Mesothelial cell of epicardium (in vitro differentiated cells): ENCODE results near the gene MARK4. TPM values are rescaled to one million over a fixed set of nuclear protein-coding genes. Genes with fewer than 3 reads are reported as not detected.

ENCODE experiments used
- DNase-seq, 2 experiments: peaks; one replicate each; pipeline ENCODE4 v3.0.0; 2021; ENCODE audit warnings: low spot score in 2 of 2; ENCODE audit not compliant: unreplicated experiment in 2 of 2
- H3K27ac Mint-ChIP-seq: 2 replicates; pipeline ENCODE4 v1.8.0; 2021; ENCODE audit warnings: mixed read lengths
- H3K27me3 Mint-ChIP-seq: 2 replicates; pipeline ENCODE4 v1.8.0; 2021; ENCODE audit warnings: low read depth, mixed read lengths
- H3K36me3 Mint-ChIP-seq: 2 replicates; pipeline ENCODE4 v1.8.0; 2021; ENCODE audit warnings: mixed read lengths
- H3K4me1 Mint-ChIP-seq: 2 replicates; pipeline ENCODE4 v1.8.0; 2021; ENCODE audit warnings: mixed read lengths
- H3K4me3 Mint-ChIP-seq: 2 replicates; pipeline ENCODE4 v1.8.0; 2021; ENCODE audit warnings: mild to moderate bottlenecking, moderate library complexity, mixed read lengths
- H3K9me3 Mint-ChIP-seq: 2 replicates; pipeline ENCODE4 v1.8.0; 2021; ENCODE audit warnings: mixed read lengths
- total RNA-seq: library from RNA; stranded (reverse); gene quantifications from 3 replicates; pipeline ENCODE4 v1.2.1, GENCODE V29; 2021
- TF ChIP-seq, protein P1 (sequence below): fragments of 200-600 bp; sonication (generic); IDR thresholded peaks from one replicate; pipeline ENCODE4 v1.5.0; 2021; ENCODE audit warnings: antibody characterized with exemption; ENCODE audit not compliant: unreplicated experiment

Gene MARK4
- total RNA-seq, 1 donor from 2014 or later, result 63.7 TPM

DNA sequence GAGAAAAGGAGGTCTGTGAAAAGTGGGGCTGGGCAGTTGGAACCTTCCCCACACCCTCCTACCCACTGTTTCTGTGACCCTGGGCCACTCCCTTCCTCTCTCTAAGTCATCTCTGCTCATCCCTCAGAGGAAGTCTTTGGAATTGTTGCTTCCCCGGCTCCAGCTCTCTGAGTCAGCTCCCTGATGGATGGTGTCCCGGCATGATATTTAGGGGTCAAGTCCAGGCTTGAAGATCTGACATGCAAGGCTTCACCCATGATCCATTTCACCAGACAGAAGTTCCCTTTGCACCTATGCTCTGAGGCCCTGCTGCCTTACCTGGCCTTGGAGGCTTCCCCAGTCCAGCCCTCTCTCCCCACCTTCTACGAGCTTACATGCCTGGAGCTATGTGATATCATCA lies 19.2 kb upstream of the MARK4 start:
- TF ChIP-seq, protein P1, sequence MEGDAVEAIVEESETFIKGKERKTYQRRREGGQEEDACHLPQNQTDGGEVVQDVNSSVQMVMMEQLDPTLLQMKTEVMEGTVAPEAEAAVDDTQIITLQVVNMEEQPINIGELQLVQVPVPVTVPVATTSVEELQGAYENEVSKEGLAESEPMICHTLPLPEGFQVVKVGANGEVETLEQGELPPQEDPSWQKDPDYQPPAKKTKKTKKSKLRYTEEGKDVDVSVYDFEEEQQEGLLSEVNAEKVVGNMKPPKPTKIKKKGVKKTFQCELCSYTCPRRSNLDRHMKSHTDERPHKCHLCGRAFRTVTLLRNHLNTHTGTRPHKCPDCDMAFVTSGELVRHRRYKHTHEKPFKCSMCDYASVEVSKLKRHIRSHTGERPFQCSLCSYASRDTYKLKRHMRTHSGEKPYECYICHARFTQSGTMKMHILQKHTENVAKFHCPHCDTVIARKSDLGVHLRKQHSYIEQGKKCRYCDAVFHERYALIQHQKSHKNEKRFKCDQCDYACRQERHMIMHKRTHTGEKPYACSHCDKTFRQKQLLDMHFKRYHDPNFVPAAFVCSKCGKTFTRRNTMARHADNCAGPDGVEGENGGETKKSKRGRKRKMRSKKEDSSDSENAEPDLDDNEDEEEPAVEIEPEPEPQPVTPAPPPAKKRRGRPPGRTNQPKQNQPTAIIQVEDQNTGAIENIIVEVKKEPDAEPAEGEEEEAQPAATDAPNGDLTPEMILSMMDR, result no peak
- no peaks in the 10 kb centered on the region for H3K4me1 Mint-ChIP-seq
- H3K36me3 Mint-ChIP-seq, result peaks cover 7% of the 10 kb centered on the region
- H3K27ac Mint-ChIP-seq, result no peak overlapping the region
- no peak overlapping the region for H3K4me3 Mint-ChIP-seq
- no peak for DNase-seq
- H3K27me3 Mint-ChIP-seq, result peaks cover 66% of the 10 kb centered on the region
- H3K9me3 Mint-ChIP-seq, result no peaks in the 10 kb centered on the region

DNA sequence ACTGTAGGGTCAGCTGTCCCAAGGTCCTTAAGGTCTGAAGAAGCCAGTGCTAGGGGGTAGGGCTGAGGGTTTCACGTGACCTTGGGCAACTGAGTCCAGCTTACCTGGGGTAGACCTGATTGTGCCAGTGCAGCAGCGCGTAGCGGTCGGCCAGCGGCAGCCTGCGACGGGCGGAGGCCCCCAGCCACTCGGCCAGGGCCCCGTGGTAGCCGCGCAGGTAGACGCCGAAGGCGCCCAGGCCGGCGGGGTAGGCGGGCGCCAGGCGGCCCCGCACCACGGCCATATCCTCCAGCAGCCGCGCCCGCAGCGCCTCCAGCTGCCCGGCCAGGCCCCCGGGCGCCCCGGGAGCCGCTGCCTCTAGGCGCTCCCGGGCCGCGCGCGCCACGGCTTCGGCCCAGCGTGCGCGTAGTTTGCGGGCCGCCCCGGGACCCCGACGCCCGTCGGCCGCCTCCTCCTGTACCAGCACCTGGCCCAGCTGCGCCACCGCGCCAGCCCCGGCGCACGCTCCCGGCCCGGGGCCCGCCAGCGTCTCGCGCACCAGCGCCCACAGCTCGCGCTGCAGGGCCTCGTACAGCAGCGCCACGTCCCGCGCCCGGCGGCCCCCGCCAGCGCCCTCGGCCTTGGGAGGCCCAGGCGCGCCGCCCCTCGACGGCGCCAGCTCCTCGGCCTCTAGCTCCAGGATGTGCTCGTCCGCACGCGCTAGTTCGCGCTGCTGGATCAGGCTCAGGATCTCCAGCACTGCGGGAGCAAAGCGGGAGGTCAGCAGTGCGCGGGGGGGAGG lies 16.8 kb upstream of the MARK4 start:
- Mint-ChIP-seq H3K4me3 (peak overlapping the region; percentile 14), H3K27me3 (peaks cover 75% of the 10 kb centered on the region), H3K36me3 (peaks cover 7% of the 10 kb centered on the region), H3K9me3 (no peaks in the 10 kb centered on the region), H3K4me1 (no peaks in the 10 kb centered on the region), H3K27ac (no peak overlapping the region)
- DNase-seq, result no peak
- TF ChIP-seq, protein P1, result no peak

DNA sequence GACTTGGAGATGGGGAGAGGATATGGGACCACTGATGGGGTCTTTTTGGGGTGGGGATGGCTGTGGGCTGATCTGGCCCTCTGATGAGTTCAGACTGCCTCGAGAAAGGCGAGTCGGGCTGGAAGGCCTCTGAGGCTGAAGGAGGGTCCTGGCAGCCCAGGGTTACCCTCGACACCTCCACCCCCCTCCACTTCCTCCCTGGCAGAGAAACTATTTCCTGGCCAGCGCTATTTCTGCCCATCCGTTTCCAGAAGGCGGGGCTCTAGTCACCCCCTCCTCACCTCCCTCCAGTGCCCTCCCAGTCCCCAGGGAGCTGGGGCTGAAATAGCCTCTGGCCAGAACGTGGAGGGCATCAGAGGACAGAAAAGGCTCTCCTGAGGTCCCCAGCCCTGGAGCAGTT lies 15.6 kb upstream of the MARK4 start:
- H3K9me3 Mint-ChIP-seq, result no peaks in the 10 kb centered on the region
- TF ChIP-seq, protein P1, result no peak
- H3K27ac Mint-ChIP-seq, result no peak overlapping the region
- DNase-seq, result no peak
- H3K4me1 Mint-ChIP-seq, result no peaks in the 10 kb centered on the region
- no peak overlapping the region for H3K4me3 Mint-ChIP-seq
- peaks cover 79% of the 10 kb centered on the region for H3K27me3 Mint-ChIP-seq
- H3K36me3 Mint-ChIP-seq, result peaks cover 7% of the 10 kb centered on the region

DNA sequence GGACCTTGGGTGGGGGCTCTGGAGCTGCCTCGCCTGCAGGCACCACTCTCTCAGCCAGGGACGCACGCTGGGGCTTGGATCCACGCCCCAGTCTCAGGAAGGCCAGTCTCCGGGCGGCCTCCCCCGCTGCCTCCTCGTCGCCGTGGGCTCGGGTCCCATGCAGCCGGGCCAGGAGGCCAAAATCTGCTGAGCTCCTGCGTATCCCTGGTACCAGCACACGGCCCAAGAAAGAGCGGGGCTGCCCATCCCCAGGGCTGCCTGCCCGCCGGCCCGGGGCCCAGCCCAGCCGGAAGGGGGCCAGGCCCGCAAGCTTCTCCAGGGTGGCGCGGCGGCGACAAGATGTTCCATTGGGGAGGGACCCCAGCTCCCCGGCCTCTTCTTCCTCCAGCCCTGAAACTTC lies 12.5 kb upstream of the MARK4 start:
- H3K4me1 Mint-ChIP-seq, result no peaks in the 10 kb centered on the region

DNA sequence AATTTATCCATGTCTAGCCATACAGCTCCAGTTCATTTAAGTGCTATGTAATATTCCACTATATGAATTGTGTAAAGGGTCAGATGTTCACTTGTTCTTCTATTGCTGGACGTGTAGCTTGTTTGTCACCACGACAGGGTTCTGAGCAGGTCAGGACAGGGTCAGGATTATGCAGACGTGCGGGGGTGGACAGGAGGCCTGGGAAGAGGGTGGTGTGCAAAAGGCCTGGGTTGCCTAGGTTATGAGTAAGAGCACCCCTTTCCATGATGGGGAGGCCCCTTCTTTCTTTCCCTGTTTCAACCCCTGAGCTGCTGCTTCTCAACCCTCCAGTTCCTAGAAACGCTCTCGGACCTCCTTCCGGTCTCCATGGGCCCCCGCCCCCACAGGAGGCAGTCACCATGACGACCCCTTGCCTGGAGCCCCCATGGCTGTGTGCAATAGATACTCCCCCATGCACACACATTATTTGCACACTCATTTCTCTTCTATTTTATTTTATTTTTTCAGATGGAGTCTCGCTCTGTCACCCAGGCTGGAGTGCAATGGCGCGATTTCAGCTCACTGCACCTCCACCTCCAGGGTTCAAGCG lies 7.8 kb upstream of the MARK4 start:
- Mint-ChIP-seq H3K9me3 (no peaks in the 10 kb centered on the region), H3K4me3 (no peak overlapping the region), H3K27me3 (peaks cover 26% of the 10 kb centered on the region), H3K27ac (no peak overlapping the region), H3K36me3 (no peaks in the 10 kb centered on the region), H3K4me1 (peaks cover 7% of the 10 kb centered on the region)
- TF ChIP-seq, protein P1, result no peak
- DNase-seq, result no peak

More for the DNA sequence above, 12.5 kb upstream of the MARK4 start:
- Mint-ChIP-seq H3K36me3 (peaks cover 4% of the 10 kb centered on the region), H3K27me3 (peaks cover 59% of the 10 kb centered on the region), H3K9me3 (no peaks in the 10 kb centered on the region), H3K4me3 (no peak overlapping the region), H3K27ac (no peak overlapping the region)
- DNase-seq, result no peak
- TF ChIP-seq, protein P1, result no peak
